Left lung (tissue), 10 donors: ENCODE measurements around the gene TSHZ2. TPM values are rescaled to one million over a fixed set of nuclear protein-coding genes. Genes with fewer than 3 reads are reported as not detected.

Experiments
- ATAC-seq: fragments of 200-7000 bp; cut with Tn5 transposase; one replicate; pipeline ENCODE4 v1.9.1; 2020; ENCODE audit warnings: moderate library complexity
- DNase-seq, 4 donors: peaks; one replicate each; pipeline ENCODE4 v3.0.0-alpha.2; 2013 to 2020
- H3K27ac ChIP-seq, 2 donors: fragments of 200-600 bp; sonication (generic) in 1 of 2; one replicate each; pipeline versions ENCODE4 v1.5.0 to v1.8.0; 2020 to 2021
- H3K27me3 ChIP-seq, 2 donors: fragments of 200-600 bp; sonication (generic) in 1 of 2; one replicate each; pipeline versions ENCODE4 v1.5.0 to v1.8.0; 2020 to 2021
- H3K36me3 ChIP-seq, 2 donors: fragments of 200-600 bp; sonication (generic) in 1 of 2; one replicate each; pipeline versions ENCODE4 v1.5.0 to v1.8.0; 2020 to 2021
- H3K4me1 ChIP-seq, 2 donors: fragments of 200-600 bp; one replicate each; pipeline ENCODE4 v1.8.0; 2021
- H3K4me3 ChIP-seq, 2 donors: fragments of 200-600 bp; sonication (generic) in 1 of 2; one replicate each; pipeline versions ENCODE4 v1.5.0 to v1.8.0; 2020 to 2021; ENCODE audit warnings: mild to moderate bottlenecking in 1 of 2
- H3K9me3 ChIP-seq, 2 donors: fragments of 200-600 bp; sonication (generic) in 1 of 2; one replicate each; pipeline versions ENCODE4 v1.5.0 to v1.8.0; 2020 to 2021
- intact Hi-C, 2 donors: fragments of 100-400 bp; cut with DNase I; formaldehyde crosslinking; loops; one replicate each; pipeline versions ENCODE4 v1.11.2 to v1.14.2; 2022
- polyA plus RNA-seq, 6 donors: library from polyadenylated mRNA; unstranded; fragments of 120-200 nt; gene quantifications; one replicate each; pipeline ENCODE4 v1.2.1, GENCODE V29; 2013; ENCODE audit not compliant: insufficient read length in 6 of 6
- total RNA-seq, 2 donors: library from RNA; stranded (reverse); fragmentation: NEBNext Ultra II Directional; extraction: Animal tissue kit (Norgen Biotek cat#: 25700); gene quantifications; one replicate each; pipeline ENCODE4 v1.2.1, GENCODE V29; 2021
- TF ChIP-seq, protein P1 (sequence below), 2 donors: fragments of 200-600 bp; sonication (generic) in 1 of 2; IDR thresholded peaks; one replicate each; pipeline versions ENCODE4 v1.5.0 to v1.8.0; 2021; ENCODE audit warnings: antibody characterized with exemption in 2 of 2
- donor health status: DM: no; HTN: yes; CAD: no.
- donor health status: DM: no; HTN: no; CAD: no.

Gene TSHZ2
- total and polyA plus RNA-seq, 8 donors: 7.6 to 20.7 (median 13.9) TPM

DNA sequence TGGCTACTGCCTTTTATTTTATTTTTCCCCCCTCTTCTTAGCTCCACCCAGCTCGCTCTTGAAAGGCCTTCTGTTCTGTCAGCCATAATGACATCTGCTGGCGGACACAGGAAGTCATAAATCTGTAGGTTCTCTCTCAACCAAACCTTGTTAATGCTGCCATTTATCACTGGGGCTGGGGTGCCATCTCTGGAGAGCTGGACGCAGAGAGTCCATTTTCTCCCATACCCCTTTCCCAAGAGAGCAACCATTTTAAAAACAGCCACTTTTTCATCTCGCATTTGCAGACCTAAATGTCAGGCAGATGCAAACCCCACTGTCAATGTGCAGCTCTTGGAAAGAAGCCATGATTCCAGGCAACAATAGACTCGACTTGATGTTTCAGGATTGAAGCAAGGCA lies 13.0 kb upstream of the TSHZ2 start:
- Histone ChIP-seq H3K36me3 (no peaks in the 10 kb centered on the region), H3K9me3 (no peaks in the 10 kb centered on the region), H3K4me3 (no peak overlapping the region), H3K27me3 (no peaks in the 10 kb centered on the region), H3K27ac (no peak overlapping the region), H3K4me1 (no peaks in the 10 kb centered on the region)
- TF ChIP-seq, protein P1, sequence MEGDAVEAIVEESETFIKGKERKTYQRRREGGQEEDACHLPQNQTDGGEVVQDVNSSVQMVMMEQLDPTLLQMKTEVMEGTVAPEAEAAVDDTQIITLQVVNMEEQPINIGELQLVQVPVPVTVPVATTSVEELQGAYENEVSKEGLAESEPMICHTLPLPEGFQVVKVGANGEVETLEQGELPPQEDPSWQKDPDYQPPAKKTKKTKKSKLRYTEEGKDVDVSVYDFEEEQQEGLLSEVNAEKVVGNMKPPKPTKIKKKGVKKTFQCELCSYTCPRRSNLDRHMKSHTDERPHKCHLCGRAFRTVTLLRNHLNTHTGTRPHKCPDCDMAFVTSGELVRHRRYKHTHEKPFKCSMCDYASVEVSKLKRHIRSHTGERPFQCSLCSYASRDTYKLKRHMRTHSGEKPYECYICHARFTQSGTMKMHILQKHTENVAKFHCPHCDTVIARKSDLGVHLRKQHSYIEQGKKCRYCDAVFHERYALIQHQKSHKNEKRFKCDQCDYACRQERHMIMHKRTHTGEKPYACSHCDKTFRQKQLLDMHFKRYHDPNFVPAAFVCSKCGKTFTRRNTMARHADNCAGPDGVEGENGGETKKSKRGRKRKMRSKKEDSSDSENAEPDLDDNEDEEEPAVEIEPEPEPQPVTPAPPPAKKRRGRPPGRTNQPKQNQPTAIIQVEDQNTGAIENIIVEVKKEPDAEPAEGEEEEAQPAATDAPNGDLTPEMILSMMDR (IDR thresholded peaks at IDR 0.05): no peak
- intact Hi-C loops: no loop called here
- DNase-seq (peak in 1 of 4 donors; percentile 61), ATAC-seq (no peak)

DNA sequence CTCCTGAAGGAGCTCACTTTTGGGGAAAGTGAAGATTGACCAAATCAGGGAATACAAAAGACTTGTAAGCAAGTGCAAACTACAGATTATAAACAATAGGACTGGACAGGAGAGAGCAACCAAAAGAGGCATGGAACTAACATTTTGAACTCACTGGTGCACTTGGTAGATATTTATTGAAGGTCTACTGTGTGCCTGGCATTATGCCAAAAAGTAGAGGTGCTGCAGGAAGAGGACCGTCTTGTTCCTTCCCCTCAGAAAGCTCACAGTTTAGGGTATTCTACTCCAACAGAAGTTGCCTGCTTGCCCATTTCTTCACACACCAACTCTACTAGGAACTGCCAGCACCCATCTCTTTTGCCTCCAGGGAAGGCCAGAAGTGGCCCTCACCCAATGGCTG lies 10.0 kb upstream of the TSHZ2 start:
- ATAC-seq (no peak), DNase-seq (no peak)
- Histone ChIP-seq H3K27me3 (no peaks in the 10 kb centered on the region), H3K36me3 (no peaks in the 10 kb centered on the region), H3K27ac (no peak overlapping the region), H3K4me1 (no peaks in the 10 kb centered on the region), H3K9me3 (no peaks in the 10 kb centered on the region), H3K4me3 (no peak overlapping the region)
- TF ChIP-seq, protein P1 (IDR thresholded peaks at IDR 0.05): no peak
- intact Hi-C loops: no loop called here

DNA sequence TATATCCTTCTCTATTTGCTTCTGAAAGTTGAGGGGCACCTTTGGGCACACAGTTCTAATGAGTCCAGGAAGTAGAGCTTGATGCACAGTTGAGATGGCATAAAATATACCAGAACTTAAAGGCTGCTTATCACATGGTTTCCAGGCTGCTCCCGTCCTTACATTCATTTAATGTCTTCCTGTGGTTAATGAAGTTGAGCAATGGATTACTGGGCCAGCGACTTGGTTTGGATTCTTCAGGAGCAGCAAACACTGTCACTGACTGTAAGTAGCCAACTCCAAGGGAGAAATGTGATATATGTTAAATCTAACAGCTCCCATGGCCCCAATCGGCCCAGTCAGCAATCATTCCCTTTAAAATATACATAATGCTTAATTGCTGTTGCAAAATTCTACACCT lies 9.0 kb upstream of the TSHZ2 start:
- intact Hi-C loops: no loop called here
- DNase-seq (peak in 1 of 4 donors; percentile 10), ATAC-seq (no peak)
- Histone ChIP-seq H3K4me1 (no peaks in the 10 kb centered on the region), H3K4me3 (no peak overlapping the region), H3K27me3 (no peaks in the 10 kb centered on the region), H3K9me3 (no peaks in the 10 kb centered on the region), H3K27ac (no peak overlapping the region), H3K36me3 (no peaks in the 10 kb centered on the region)
- TF ChIP-seq, protein P1 (IDR thresholded peaks at IDR 0.05): no peak

DNA sequence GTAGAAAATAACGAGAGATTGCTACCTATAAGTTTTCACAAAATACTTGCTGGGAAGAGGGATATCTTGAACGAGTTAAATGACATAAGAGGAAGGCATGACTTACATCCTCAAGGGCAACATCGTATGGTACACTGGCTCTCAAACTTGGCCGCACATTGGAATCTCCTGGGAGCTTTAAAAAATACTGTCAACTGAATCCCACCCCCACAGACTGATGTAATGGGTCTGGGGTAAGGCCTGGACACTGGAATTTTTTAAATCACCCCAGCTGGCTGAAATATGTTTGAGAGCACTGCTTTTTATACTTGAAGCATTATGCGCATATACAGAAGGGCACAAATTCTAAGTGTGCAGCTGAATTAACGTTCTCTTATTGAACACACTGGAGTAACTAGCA lies 8.0 kb upstream of the TSHZ2 start:
- ATAC-seq (no peak), DNase-seq (no peak)
- Histone ChIP-seq H3K9me3 (no peaks in the 10 kb centered on the region), H3K27ac (no peak overlapping the region), H3K4me1 (no peaks in the 10 kb centered on the region), H3K4me3 (no peak overlapping the region), H3K27me3 (no peaks in the 10 kb centered on the region), H3K36me3 (no peaks in the 10 kb centered on the region)
- TF ChIP-seq, protein P1 (IDR thresholded peaks at IDR 0.05): no peak
- intact Hi-C loops: no loop called here

DNA sequence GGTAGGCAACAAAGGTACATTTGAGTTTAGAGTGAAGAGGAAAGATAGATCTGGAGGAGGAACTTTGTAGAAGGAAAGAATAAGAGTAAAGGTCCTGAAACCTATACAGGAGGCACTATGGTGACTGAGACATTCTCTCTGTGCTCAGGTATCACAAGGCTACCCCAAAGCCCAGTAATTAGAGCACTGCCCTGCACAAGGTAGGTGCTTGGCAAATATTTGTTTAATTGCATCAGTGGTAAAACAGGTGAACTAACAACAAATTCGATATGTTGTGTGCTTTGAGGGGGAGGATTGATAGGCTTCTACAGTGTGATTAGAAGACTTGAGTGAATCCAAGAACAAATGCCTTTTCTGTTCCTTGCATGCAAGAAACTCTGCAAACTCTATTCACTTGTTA lies 6.8 kb upstream of the TSHZ2 start:
- H3K27me3 ChIP-seq: peaks cover 0 to 7% of the 10 kb centered on the region in 2 donors
- H3K27ac ChIP-seq: no peak overlapping the region
- no peaks in the 10 kb centered on the region for H3K9me3 ChIP-seq
- ATAC-seq (no peak), DNase-seq (no peak)
- no peaks in the 10 kb centered on the region for H3K36me3 ChIP-seq
- H3K4me3 ChIP-seq: no peak overlapping the region
- TF ChIP-seq, protein P1 (IDR thresholded peaks at IDR 0.05): no peak
- intact Hi-C loops: no loop called here
- H3K4me1 ChIP-seq: no peaks in the 10 kb centered on the region
